D721Med (cell line): ENCODE data around the gene TSPAN5.
"Not testable (repeated sequence)": the region's sequence is repeated elsewhere in the genome, so short reads cannot be mapped to it uniquely, and the experiment has no call there.

Source experiments
- DNase-seq: peaks from one replicate; pipeline ENCODE4 v3.0.0; 2011; ENCODE audit warnings: low spot score; ENCODE audit not compliant: insufficient read length
- FAIRE-seq: peaks from 2 replicates; lab custom pipeline; 2011; peaks lifted over from hg19 to GRCh38; lab: Jason Lieb, UNC
- TF ChIP-seq, protein P1 (sequence below): IDR thresholded peaks from 2 replicates; pipeline ENCODE4 v1.5.1; 2012; ENCODE audit warnings: mild to moderate bottlenecking, control low read depth; ENCODE audit not compliant: insufficient read depth; ENCODE audit errors: missing control alignments

TSPAN5 gene

GRCh38 chr4:98544818-98545414, 113.5 kb downstream of the TSPAN5 start:
- DNase-seq (no peak), FAIRE-seq (no peak)
- TF ChIP-seq, protein P1, sequence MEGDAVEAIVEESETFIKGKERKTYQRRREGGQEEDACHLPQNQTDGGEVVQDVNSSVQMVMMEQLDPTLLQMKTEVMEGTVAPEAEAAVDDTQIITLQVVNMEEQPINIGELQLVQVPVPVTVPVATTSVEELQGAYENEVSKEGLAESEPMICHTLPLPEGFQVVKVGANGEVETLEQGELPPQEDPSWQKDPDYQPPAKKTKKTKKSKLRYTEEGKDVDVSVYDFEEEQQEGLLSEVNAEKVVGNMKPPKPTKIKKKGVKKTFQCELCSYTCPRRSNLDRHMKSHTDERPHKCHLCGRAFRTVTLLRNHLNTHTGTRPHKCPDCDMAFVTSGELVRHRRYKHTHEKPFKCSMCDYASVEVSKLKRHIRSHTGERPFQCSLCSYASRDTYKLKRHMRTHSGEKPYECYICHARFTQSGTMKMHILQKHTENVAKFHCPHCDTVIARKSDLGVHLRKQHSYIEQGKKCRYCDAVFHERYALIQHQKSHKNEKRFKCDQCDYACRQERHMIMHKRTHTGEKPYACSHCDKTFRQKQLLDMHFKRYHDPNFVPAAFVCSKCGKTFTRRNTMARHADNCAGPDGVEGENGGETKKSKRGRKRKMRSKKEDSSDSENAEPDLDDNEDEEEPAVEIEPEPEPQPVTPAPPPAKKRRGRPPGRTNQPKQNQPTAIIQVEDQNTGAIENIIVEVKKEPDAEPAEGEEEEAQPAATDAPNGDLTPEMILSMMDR, result no peak

DNA sequence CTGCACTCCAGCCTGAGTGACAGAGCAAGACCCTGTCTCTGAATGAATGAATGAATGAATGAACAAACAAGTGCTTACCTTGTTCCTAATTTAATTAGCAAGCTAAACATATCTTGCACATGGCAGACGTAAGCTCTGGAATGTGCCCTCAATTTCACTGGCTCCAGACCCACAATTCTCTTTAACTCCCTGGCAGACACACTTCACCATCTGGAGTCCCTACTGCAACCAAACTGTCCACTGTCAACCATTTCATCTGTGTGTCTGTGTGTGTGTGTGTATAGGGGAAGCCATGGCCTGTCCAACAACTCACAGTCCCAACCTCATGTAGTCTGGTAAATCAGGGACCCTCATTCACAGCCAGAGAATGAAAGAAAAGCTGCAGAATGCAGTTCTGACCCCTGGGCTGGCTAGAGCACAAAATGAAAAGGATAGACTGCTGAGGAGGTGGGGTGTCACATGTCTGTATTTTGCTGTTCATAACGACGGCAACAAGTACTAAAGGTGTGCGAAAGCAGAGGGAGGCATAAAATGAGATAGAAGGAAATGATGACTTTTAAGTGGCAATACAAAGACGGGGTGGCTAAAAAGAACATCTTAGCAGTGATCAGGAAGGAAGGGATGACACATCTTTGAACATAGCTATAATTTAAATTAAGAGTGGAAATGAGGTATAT, 114.1 kb downstream of the TSPAN5 start:
- TF ChIP-seq, protein P1, result no peak
- DNase-seq, result no peak
- FAIRE-seq, result no peak

DNA sequence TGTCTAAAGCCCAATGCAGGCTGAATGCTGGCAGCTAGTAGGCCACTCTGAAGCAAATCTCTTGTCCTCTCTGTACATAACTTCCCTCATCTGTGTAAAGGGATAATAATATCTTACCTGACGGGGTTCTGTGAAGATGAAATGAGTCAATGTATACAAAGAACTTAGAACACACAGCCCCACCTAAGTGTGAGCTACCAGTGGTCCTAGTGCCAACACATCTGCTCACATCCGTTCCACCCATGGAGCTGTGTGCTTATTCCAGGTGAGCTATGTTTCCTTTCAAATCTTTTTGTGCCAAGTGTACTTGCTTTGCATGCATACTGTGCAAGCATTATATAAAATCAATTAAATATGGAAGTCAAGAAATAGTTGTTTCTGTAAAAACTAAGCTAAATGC, 116.4 kb downstream of the TSPAN5 start:
- no peak for FAIRE-seq
- DNase-seq, result no peak
- TF ChIP-seq, protein P1, result no peak

DNA sequence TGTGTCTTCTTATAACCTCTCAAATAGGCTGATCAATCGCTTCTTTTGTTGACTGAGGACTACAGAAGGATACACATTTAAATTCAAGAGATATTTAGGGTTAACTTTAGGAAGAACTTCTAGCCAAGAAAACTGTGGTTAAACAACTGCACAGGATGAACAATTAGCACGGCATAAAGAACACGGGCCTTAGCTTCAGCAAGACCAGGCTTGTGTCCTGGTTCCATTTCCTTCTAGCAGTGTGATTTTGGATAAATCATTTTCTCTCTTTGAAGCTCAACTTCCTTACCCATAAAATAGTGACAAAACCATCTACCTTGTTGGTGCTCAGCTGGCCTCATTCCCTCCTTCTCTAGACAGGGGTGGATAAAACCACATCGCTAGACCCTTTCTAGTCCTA, 117.6 kb downstream of the TSPAN5 start:
- DNase-seq (no peak), FAIRE-seq (no peak)

GRCh38 chr4:98539741-98540140, 118.7 kb downstream of the TSPAN5 start:
- FAIRE-seq, result no peak

More for the DNA sequence above, 117.6 kb downstream of the TSPAN5 start:
- TF ChIP-seq, protein P1, result no peak

GRCh38 chr4:98539299-98539698, 119.1 kb downstream of the TSPAN5 start:
- DNase-seq, result no peak
- FAIRE-seq, result no peak
- TF ChIP-seq, protein P1, result no peak

More at GRCh38 chr4:98539741-98540140, 118.7 kb downstream of the TSPAN5 start:
- no peak for DNase-seq
- TF ChIP-seq, protein P1, result no peak

GRCh38 chr4:98536631-98537030, 121.8 kb downstream of the TSPAN5 start:
- DNase-seq, result no peak
- no peak for FAIRE-seq
- TF ChIP-seq, protein P1, result no peak

GRCh38 chr4:98534146-98534545, 124.3 kb downstream of the TSPAN5 start:
- DNase-seq, FAIRE-seq: not testable (repeated sequence)
